ENCODE measurements around the gene ZSCAN5B. TPM values are rescaled to one million over a fixed set of nuclear protein-coding genes. Genes with fewer than 3 reads are reported as not detected.
"Not testable (repeated sequence)": the region's sequence is repeated elsewhere in the genome, so short reads cannot be mapped to it uniquely, and the experiment has no call there.

ZSCAN5B gene
- not detected for total RNA-seq

DNA sequence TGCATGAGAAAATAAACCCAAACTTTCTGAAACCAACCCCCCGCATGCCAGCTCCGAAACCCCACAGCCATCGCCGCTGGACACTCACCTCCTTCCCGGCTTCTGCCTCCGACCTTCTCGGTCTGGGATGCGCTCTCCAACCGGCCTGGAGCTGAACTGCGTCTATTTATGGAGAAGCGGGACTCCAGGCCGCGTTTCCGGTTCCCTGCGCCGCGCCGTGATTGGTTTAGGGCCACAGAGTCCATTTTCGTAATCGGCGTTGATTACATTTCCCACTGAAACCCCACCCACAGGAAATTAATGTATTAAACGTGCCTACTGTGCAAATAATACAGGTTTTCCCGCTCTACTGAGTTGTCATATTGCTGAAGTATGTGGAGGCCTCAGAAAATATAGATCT lies at the start of gene ZSCAN5B:
TSS of gene ZSCAN5B (minus strand) at position 138 of the 400 bp plus-strand sequence. CDS start 4,731 bp downstream, outside the sequence.
- TF ChIP-seq, protein P1, sequence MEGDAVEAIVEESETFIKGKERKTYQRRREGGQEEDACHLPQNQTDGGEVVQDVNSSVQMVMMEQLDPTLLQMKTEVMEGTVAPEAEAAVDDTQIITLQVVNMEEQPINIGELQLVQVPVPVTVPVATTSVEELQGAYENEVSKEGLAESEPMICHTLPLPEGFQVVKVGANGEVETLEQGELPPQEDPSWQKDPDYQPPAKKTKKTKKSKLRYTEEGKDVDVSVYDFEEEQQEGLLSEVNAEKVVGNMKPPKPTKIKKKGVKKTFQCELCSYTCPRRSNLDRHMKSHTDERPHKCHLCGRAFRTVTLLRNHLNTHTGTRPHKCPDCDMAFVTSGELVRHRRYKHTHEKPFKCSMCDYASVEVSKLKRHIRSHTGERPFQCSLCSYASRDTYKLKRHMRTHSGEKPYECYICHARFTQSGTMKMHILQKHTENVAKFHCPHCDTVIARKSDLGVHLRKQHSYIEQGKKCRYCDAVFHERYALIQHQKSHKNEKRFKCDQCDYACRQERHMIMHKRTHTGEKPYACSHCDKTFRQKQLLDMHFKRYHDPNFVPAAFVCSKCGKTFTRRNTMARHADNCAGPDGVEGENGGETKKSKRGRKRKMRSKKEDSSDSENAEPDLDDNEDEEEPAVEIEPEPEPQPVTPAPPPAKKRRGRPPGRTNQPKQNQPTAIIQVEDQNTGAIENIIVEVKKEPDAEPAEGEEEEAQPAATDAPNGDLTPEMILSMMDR (IDR thresholded peaks at IDR 0.05; ENCODE audit: low read depth), result not testable (repeated sequence)

- TF ChIP-seq, protein P1 (IDR thresholded peaks at IDR 0.05; ENCODE audit: low read depth), result no peak
Observed at GRCh38 chr19:56245121-56245740, 47.6 kb upstream of the ZSCAN5B start.

- TF ChIP-seq, protein P1 (IDR thresholded peaks at IDR 0.05; ENCODE audit: low read depth), result no peak
Observed at GRCh38 chr19:56223481-56223880, 25.9 kb upstream of the ZSCAN5B start.

- TF ChIP-seq, protein P1 (IDR thresholded peaks at IDR 0.05; ENCODE audit: low read depth), result no peak
Observed at GRCh38 chr19:56222901-56223300, 25.3 kb upstream of the ZSCAN5B start.

DNA sequence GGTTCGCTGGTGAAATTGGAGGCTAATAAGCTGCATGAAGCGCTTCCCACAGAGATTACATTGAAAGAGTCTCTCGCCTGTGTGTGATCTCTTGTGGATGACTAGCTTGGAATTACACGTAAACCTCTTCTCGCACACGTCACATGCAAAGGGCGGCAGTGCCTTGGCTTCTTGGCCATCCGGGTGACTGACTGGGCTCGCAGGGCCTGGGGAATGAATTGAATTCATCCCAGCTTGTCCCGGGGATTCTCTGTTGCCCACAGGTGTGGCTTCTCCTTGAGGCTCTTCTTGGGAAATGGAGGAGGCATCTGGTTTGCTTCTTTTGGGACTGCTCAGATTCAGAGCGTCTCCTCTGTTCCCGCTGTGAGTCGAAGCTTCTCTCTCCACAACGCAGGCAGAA lies 24.3 kb upstream of the ZSCAN5B start:
- TF ChIP-seq, protein P1 (IDR thresholded peaks at IDR 0.05; ENCODE audit: low read depth), result no peak

GRCh38 chr19:56218961-56219360 lies 21.4 kb upstream of the ZSCAN5B start:
- TF ChIP-seq, protein P1 (IDR thresholded peaks at IDR 0.05; ENCODE audit: low read depth), result no peak

DNA sequence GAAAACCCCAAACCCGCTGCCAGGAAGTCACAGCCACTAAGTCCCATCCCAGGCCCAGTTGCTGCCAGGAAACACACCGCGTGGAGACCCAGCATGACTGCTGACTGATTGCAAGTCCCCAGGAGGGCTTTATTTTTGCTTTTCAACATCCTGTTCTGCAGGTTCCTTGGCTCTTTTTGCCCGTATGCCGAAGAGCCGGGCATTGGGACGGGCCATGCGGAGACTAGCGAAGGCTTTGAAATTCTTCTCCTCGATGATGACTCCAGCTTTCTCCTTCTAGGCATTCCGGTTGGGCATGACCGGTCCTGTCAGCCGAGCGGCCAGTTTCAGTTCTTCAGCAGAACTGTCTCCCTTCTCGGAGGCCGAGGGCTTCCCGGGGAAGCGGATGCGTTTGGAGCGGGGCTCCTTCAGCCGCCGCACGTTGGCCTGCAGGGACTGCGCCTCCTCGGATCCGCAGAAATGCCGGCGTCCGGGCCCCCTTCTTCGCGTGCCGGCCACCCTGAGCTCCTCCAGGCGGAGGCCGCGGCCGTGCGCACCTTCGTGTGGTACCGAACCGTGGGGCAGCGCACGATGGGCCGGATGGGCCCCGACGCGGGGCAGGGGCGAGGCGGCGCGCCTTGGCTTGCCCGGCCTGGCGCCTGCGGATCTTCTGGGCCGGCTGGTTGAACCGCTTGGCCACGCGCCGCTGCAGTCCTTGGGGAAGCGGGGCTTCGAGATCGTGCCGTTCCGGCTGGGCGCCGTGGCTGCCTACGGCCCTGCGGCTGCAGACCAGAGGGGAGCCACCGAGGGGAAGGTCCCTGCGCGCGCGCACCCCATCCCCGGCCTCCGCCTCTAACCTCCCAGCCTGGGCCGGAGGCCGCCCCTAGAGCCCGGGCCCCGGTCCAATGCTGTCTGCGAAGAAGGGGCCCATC lies 19.7 kb upstream of the ZSCAN5B start:
- TF ChIP-seq, protein P1 (IDR thresholded peaks at IDR 0.05; ENCODE audit: low read depth), result no peak

All from subcutaneous adipose tissue (tissue), 4 donors.